Stimulated activated naive CD8-positive, alpha-beta T cell treated with anti-CD3 and anti-CD28 coated beads, Interleukin-15, Interleukin-2, amounts not matched to agents 100 ng/mL and 50 ng/mL, for 24 hours (primary cell): ENCODE results near the gene ATAD3A.
"Not testable (repeated sequence)": the region's sequence is repeated elsewhere in the genome, so short reads cannot be mapped to it uniquely, and the experiment has no call there.

Experiments
- H3K27ac Mint-ChIP-seq: one replicate; pipeline ENCODE4 v1.8.0; 2021; ENCODE audit warnings: mild to moderate bottlenecking, mixed read lengths
- H3K27me3 Mint-ChIP-seq: one replicate; pipeline ENCODE4 v1.8.0; 2021; ENCODE audit warnings: mixed read lengths
- H3K36me3 Mint-ChIP-seq: one replicate; pipeline ENCODE4 v1.8.0; 2021; ENCODE audit warnings: low read depth, mixed read lengths
- H3K4me1 Mint-ChIP-seq: one replicate; pipeline ENCODE4 v1.8.0; 2021; ENCODE audit warnings: low read depth, mixed read lengths
- H3K4me3 Mint-ChIP-seq: one replicate; pipeline ENCODE4 v1.8.0; 2021; ENCODE audit warnings: mild to moderate bottlenecking, mixed read lengths
- H3K9me3 Mint-ChIP-seq: one replicate; pipeline ENCODE4 v1.8.0; 2021; ENCODE audit warnings: mixed read lengths

The ATAD3A gene

DNA sequence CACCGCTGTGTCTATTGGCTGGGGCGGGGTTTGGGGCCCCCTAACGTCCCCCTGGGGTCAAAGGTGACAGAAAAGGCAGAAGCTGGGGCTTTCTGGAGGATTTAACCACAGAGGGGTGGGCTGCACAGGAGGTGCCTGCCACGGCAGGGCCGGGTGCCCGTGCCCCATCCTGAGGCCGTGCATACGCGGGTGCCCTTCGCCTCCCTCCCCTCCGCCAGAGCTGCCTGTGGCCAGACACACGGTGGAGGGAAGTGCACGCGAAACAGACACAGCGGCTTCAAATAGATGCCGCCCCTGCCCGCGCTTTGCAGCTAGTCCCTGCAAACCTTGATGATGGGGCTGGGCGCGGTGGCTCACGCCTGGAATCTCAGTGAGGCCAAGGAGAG is 2.5 kb upstream of the ATAD3A start:
- not testable (repeated sequence) for H3K27me3 Mint-ChIP-seq, H3K27ac Mint-ChIP-seq, H3K36me3 Mint-ChIP-seq, H3K9me3 Mint-ChIP-seq, H3K4me3 Mint-ChIP-seq
- H3K4me1 Mint-ChIP-seq: peaks cover 26% of the 10 kb centered on the region

DNA sequence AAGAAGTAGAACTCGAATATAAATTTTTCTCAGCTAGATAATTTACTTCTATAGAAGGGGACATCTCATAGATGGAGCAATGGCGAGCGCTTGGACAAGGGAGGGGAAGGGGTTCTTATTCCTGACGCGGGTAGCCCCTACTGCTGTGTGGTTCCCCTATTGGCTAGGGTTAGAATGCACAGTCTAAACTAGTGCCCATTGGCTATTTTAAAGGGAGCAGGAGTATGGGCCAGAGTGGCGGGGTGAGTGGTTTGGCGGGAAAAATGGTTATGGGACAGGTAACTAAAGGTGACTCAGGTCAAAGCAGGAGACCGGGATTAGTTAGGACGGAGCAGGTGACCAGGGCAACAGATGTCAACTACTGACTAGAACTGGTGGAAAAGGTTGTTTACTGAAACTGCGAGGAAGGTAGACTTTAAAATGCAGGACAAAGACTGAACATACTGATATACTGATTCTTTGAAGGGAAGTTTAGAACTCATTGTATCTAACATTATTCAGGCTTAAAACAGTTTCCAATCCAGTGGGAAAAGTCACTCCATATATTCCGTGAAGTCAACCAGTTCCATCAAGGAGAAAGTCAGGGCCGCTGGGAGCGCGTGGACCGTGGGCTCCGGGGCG is 940 bp upstream of the ATAD3A start:
- Mint-ChIP-seq H3K4me3 (peak overlapping the region; percentile 90), H3K27me3 (no peaks in the 10 kb centered on the region), H3K27ac (peak overlapping the region; percentile 95), H3K9me3 (no peaks in the 10 kb centered on the region), H3K36me3 (peaks cover 4% of the 10 kb centered on the region), H3K4me1 (peaks cover 12% of the 10 kb centered on the region)

DNA sequence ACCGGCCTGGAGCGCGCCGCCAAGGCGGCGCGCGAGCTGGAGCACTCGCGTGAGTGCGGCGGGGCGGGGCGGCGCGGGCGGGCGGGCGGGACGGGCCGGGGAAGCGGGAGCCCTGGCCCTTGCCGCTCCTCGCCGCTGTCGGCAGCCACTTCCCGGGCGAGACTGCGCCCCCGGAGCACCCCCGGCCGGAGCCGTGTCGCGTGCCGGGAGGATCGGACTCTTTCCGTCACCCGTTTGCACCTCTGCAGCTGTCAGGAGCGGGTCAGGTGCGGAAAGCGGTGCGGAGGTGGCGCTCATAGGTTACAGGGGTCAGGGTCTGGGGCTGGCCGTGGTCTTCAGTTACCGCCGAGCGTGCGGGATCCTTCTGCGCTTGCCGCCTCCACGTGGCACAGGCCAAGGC is 463 bp downstream of the ATAD3A start:
- peak overlapping the region; percentile 82 for H3K4me3 Mint-ChIP-seq
- not testable (repeated sequence) for H3K27ac Mint-ChIP-seq, H3K9me3 Mint-ChIP-seq, H3K27me3 Mint-ChIP-seq, H3K36me3 Mint-ChIP-seq
- H3K4me1 Mint-ChIP-seq: peaks cover 12% of the 10 kb centered on the region

GRCh38 chr1:1513675-1514074 is 1.7 kb downstream of the ATAD3A start:
- not testable (repeated sequence) for H3K27ac Mint-ChIP-seq, H3K27me3 Mint-ChIP-seq, H3K9me3 Mint-ChIP-seq
- peaks cover 12% of the 10 kb centered on the region for H3K4me1 Mint-ChIP-seq
- H3K36me3 Mint-ChIP-seq: peaks cover 14% of the 10 kb centered on the region
- peak overlapping the region; percentile 77 for H3K4me3 Mint-ChIP-seq

DNA sequence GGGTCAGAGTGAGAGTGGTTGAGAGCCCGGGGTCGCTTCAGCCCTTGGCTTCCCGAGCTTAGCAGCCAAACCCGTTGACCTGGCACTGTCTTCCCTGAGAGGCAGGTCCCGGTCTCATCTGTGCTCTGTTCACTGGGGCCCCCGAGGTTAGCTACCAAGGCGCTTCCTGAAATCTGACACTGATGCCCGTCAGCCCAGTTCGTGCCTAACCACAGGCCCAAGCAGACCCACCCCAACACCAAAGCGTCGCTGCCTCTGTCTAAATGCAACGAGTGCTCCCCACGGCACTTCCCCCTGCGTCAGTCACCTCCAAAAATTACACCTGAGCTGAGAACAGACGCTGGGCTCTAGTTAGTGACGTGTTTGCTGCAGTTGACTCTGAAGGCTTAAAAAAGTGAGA is 2.4 kb downstream of the ATAD3A start:
- H3K36me3 Mint-ChIP-seq: peaks cover 17% of the 10 kb centered on the region
- not testable (repeated sequence) for H3K27ac Mint-ChIP-seq, H3K4me3 Mint-ChIP-seq

DNA sequence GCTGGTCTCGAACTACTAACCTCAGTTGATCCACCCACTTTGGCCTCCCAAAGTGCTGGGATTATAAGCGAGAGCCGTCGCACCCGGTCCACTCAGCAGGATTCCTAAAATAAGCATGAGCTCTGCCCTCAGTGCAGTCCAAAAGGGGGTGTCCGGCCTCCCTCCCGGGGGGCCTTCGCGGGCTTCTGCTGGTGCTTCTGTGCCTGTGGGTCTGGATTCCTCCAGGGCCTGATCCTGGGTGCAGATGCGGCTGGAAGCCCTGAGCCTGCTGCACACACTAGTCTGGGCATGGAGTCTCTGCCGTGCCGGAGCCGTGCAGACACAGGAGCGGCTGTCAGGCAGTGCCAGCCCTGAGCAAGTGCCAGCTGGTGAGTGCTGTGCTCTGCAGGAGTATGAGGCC is 5.0 kb downstream of the ATAD3A start:
- H3K27ac Mint-ChIP-seq, H3K9me3 Mint-ChIP-seq, H3K27me3 Mint-ChIP-seq, H3K4me1 Mint-ChIP-seq, H3K4me3 Mint-ChIP-seq: not testable (repeated sequence)
- peaks cover 17% of the 10 kb centered on the region for H3K36me3 Mint-ChIP-seq

More for the DNA sequence above, 2.4 kb downstream of the ATAD3A start:
- H3K9me3 Mint-ChIP-seq, H3K27me3 Mint-ChIP-seq: not testable (repeated sequence)
- H3K4me1 Mint-ChIP-seq: peaks cover 12% of the 10 kb centered on the region

DNA sequence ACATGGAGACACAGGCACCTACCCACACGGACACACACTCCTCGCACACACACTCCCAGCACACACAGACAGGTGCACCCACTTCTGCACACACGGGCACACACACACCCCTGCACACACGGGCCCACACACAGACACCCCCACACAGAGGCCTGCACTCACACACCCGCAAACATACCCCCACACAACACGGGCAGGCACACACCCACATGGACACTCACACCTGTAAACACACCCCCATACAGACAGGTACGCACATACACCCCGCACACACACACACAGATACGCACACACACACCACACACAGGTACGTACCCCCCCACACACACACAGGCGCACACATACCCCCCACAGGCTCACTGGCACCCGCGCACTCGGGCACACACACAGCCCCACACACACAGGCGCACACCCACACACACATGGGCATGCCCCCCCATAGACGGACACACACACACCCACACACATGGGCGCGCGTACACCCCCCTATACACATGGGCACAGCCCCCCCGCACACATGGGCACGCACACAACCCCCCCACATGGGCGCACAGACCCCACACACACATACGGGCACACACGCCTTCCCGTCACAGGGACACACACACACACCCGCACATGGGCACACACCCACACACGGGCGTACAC is 6.1 kb downstream of the ATAD3A start:
- Mint-ChIP-seq H3K27ac (no peak overlapping the region), H3K4me3 (no peak overlapping the region), H3K27me3 (no peaks in the 10 kb centered on the region), H3K36me3 (peaks cover 17% of the 10 kb centered on the region), H3K4me1 (peaks cover 6% of the 10 kb centered on the region), H3K9me3 (no peaks in the 10 kb centered on the region)

GRCh38 chr1:1518621-1519007 is 6.7 kb downstream of the ATAD3A start:
- H3K27me3 Mint-ChIP-seq, H3K4me3 Mint-ChIP-seq, H3K27ac Mint-ChIP-seq, H3K4me1 Mint-ChIP-seq, H3K9me3 Mint-ChIP-seq: not testable (repeated sequence)
- H3K36me3 Mint-ChIP-seq: peaks cover 17% of the 10 kb centered on the region

- H3K9me3 Mint-ChIP-seq, H3K27ac Mint-ChIP-seq, H3K27me3 Mint-ChIP-seq, H3K4me1 Mint-ChIP-seq, H3K4me3 Mint-ChIP-seq: not testable (repeated sequence)
- peaks cover 17% of the 10 kb centered on the region for H3K36me3 Mint-ChIP-seq
These were observed 8.0 kb downstream of the ATAD3A start for GRCh38 chr1:1519805-1520505.

- Mint-ChIP-seq H3K4me1 (no peaks in the 10 kb centered on the region), H3K36me3 (peaks cover 12% of the 10 kb centered on the region), H3K27me3 (no peaks in the 10 kb centered on the region), H3K9me3 (no peaks in the 10 kb centered on the region), H3K27ac (no peak overlapping the region), H3K4me3 (no peak overlapping the region)
These were observed 9.4 kb downstream of the ATAD3A start for GRCh38 chr1:1521331-1521730.

DNA sequence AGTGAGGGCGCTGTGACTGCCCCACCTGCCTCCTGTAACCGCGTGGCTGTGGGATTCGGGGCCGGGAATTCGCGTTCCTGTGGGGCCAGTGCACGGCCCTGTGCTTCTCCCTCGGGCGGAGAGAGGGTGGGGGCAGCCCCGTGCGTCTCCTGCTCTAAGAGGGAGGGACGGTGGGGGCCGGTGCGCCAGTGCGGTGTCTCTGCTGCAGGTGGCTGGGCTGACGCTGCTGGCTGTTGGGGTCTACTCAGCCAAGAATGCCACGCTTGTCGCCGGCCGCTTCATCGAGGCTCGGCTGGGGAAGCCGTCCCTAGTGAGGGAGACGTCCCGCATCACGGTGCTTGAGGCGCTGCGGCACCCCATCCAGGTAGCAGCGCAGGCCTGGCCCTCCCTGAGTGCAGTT is 10.6 kb downstream of the ATAD3A start:
- not testable (repeated sequence) for H3K4me1 Mint-ChIP-seq, H3K9me3 Mint-ChIP-seq, H3K27ac Mint-ChIP-seq, H3K27me3 Mint-ChIP-seq, H3K4me3 Mint-ChIP-seq
- peaks cover 16% of the 10 kb centered on the region for H3K36me3 Mint-ChIP-seq

DNA sequence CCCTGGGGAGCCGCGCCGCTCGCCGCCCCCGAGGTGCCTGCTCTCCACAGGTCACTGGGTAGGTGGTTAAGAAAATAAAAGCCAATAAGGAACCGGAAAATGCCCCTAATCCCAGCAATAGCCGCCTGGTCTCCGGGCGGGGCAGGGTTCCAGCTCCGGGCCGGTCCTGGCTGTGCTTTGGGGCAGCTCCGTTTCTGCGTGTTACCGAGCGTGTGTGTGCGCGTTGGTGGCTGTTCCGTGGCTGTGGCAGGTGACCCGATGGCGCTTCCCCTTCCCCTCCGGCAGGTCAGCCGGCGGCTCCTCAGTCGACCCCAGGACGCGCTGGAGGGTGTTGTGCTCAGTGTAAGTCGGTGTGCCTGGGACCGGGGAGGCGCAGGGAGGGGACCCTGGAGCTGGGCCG is 11.3 kb downstream of the ATAD3A start:
- not testable (repeated sequence) for H3K27ac Mint-ChIP-seq, H3K9me3 Mint-ChIP-seq, H3K4me1 Mint-ChIP-seq

DNA sequence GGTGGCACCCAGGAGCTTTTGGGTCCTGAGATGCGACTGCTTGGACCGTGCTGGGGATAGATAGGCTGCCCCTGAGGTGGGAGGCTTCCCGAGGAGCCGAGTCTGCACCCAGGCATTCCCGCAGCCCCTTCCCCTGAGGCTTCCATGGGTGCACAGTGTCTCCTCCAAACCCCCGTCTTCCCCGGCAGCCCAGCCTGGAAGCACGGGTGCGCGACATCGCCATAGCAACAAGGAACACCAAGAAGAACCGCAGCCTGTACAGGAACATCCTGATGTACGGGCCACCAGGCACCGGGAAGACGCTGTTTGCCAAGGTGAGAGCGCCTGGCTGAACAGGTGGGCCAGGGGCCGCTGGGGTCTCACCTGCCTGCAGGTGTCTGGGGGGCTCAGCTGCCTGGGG is 11.7 kb downstream of the ATAD3A start:
- H3K36me3 Mint-ChIP-seq: peaks cover 12% of the 10 kb centered on the region
- H3K4me3 Mint-ChIP-seq, H3K4me1 Mint-ChIP-seq, H3K27ac Mint-ChIP-seq, H3K9me3 Mint-ChIP-seq, H3K27me3 Mint-ChIP-seq: not testable (repeated sequence)

More for the DNA sequence above, 11.3 kb downstream of the ATAD3A start:
- not testable (repeated sequence) for H3K27me3 Mint-ChIP-seq, H3K4me3 Mint-ChIP-seq
- peaks cover 16% of the 10 kb centered on the region for H3K36me3 Mint-ChIP-seq

GRCh38 chr1:1524750-1525383 is 12.9 kb downstream of the ATAD3A start:
- H3K4me3 Mint-ChIP-seq, H3K4me1 Mint-ChIP-seq, H3K9me3 Mint-ChIP-seq, H3K27ac Mint-ChIP-seq, H3K27me3 Mint-ChIP-seq: not testable (repeated sequence)
- peaks cover 12% of the 10 kb centered on the region for H3K36me3 Mint-ChIP-seq

- H3K9me3 Mint-ChIP-seq, H3K27ac Mint-ChIP-seq, H3K4me3 Mint-ChIP-seq, H3K4me1 Mint-ChIP-seq, H3K27me3 Mint-ChIP-seq: not testable (repeated sequence)
- H3K36me3 Mint-ChIP-seq: peaks cover 23% of the 10 kb centered on the region
These were observed 14.5 kb downstream of the ATAD3A start for GRCh38 chr1:1526476-1526875.
